HL-60 (cell line): ENCODE results near the gene PRKRA.

ENCODE experiments used
- DNase-seq, 2 experiments: peaks; one replicate each; pipeline ENCODE4 v3.0.0-alpha.2; 2010 to 2020; ENCODE audit warnings: low read depth in 1 of 2, low spot score in 1 of 2
- H3K27ac ChIP-seq: fragments of 250-450 bp; sonication (Bioruptor Pico); replicated peaks from 2 replicates; pipeline ENCODE4 v1.5.1; 2020; ENCODE audit warnings: mild to moderate bottlenecking, moderate library complexity
- H3K27me3 ChIP-seq: fragments of 250-450 bp; sonication (Bioruptor Pico); 2 replicates; pipeline ENCODE4 v1.5.1; 2021; ENCODE audit warnings: mild to moderate bottlenecking, moderate library complexity; ENCODE audit not compliant: insufficient read depth, poor library complexity, severe bottlenecking
- H3K4me3 ChIP-seq: replicated peaks from 2 replicates; pipeline ENCODE4 v1.5.1; 2011; ENCODE audit warnings: mild to moderate bottlenecking, control low read depth, low read length; ENCODE audit not compliant: insufficient read depth
- GABPA ChIP-seq: IDR thresholded peaks from 2 replicates; pipeline ENCODE4 v1.6.1; 2012; ENCODE audit warnings: low read depth
- POLR2AphosphoS5 ChIP-seq: IDR thresholded peaks from 2 replicates; pipeline ENCODE4 v1.6.1; 2012; ENCODE audit warnings: low read depth
- SPI1 ChIP-seq: IDR thresholded peaks from 2 replicates; pipeline ENCODE4 v1.6.1; 2012; ENCODE audit warnings: low read depth, mild to moderate bottlenecking, borderline replicate concordance
- TF ChIP-seq, protein P1 (sequence below): IDR thresholded peaks from one replicate; pipeline ENCODE4 v1.5.1; 2011; ENCODE audit warnings: low read length, control low read depth, inconsistent platforms; ENCODE audit not compliant: insufficient read depth
- TF ChIP-seq, protein P2 (sequence below): IDR thresholded peaks from 2 replicates; pipeline ENCODE4 v1.6.1; 2012; ENCODE audit warnings: low read depth; ENCODE audit not compliant: insufficient replicate concordance

Gene PRKRA

DNA sequence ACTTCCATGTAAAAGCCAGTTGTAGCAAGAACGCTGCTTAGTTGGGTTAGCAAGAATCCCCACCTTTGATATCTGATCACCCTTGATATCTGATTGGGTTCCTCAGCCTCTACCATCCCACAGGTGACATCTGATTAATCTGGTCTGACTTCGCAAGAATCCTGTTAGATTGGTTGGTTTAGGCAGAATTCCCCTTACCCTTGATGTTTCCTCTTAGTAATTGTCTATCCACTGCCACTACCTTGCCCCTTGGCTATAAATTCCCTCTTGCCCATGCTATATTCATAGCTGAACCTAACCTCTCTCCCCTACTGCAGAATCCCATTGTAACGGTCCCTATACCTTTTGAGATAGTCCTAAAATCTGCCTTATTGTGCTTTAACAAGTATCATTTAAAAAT, 33.1 kb downstream of the PRKRA start:
- H3K27ac ChIP-seq, result no peak overlapping the region
- DNase-seq, result no peak
- TF ChIP-seq, protein P1, sequence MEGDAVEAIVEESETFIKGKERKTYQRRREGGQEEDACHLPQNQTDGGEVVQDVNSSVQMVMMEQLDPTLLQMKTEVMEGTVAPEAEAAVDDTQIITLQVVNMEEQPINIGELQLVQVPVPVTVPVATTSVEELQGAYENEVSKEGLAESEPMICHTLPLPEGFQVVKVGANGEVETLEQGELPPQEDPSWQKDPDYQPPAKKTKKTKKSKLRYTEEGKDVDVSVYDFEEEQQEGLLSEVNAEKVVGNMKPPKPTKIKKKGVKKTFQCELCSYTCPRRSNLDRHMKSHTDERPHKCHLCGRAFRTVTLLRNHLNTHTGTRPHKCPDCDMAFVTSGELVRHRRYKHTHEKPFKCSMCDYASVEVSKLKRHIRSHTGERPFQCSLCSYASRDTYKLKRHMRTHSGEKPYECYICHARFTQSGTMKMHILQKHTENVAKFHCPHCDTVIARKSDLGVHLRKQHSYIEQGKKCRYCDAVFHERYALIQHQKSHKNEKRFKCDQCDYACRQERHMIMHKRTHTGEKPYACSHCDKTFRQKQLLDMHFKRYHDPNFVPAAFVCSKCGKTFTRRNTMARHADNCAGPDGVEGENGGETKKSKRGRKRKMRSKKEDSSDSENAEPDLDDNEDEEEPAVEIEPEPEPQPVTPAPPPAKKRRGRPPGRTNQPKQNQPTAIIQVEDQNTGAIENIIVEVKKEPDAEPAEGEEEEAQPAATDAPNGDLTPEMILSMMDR, result no peak
- TF ChIP-seq, protein P2, sequence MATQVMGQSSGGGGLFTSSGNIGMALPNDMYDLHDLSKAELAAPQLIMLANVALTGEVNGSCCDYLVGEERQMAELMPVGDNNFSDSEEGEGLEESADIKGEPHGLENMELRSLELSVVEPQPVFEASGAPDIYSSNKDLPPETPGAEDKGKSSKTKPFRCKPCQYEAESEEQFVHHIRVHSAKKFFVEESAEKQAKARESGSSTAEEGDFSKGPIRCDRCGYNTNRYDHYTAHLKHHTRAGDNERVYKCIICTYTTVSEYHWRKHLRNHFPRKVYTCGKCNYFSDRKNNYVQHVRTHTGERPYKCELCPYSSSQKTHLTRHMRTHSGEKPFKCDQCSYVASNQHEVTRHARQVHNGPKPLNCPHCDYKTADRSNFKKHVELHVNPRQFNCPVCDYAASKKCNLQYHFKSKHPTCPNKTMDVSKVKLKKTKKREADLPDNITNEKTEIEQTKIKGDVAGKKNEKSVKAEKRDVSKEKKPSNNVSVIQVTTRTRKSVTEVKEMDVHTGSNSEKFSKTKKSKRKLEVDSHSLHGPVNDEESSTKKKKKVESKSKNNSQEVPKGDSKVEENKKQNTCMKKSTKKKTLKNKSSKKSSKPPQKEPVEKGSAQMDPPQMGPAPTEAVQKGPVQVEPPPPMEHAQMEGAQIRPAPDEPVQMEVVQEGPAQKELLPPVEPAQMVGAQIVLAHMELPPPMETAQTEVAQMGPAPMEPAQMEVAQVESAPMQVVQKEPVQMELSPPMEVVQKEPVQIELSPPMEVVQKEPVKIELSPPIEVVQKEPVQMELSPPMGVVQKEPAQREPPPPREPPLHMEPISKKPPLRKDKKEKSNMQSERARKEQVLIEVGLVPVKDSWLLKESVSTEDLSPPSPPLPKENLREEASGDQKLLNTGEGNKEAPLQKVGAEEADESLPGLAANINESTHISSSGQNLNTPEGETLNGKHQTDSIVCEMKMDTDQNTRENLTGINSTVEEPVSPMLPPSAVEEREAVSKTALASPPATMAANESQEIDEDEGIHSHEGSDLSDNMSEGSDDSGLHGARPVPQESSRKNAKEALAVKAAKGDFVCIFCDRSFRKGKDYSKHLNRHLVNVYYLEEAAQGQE, result no peak
- no peak for TF ChIP-seq GABPA
- TF ChIP-seq SPI1, result no peak
- TF ChIP-seq POLR2AphosphoS5, result no peak
- H3K27me3 ChIP-seq, result no peaks in the 10 kb centered on the region
- no peak overlapping the region for H3K4me3 ChIP-seq

- no peaks in the 10 kb centered on the region for H3K27me3 ChIP-seq
- TF ChIP-seq POLR2AphosphoS5, result no peak
- TF ChIP-seq, protein P1, result no peak
- no peak for DNase-seq
- no peak overlapping the region for H3K27ac ChIP-seq
- H3K4me3 ChIP-seq, result no peak overlapping the region
Observed at GRCh38 chr2:178415979-178416378, 35.0 kb downstream of the PRKRA start.

GRCh38 chr2:178414266-178415247, 36.4 kb downstream of the PRKRA start:
- Histone ChIP-seq H3K27me3 (no peaks in the 10 kb centered on the region), H3K4me3 (peak overlapping the region; percentile 60), H3K27ac (peak overlapping the region; percentile 96)
- TF ChIP-seq, protein P1, result peak; percentile 97
- TF ChIP-seq SPI1 (no peak), GABPA (no peak), POLR2AphosphoS5 (peak; percentile 78)
- TF ChIP-seq, protein P2, result peak; percentile 63
- DNase-seq, result peak; percentile 93 to 98
